GM18517 (cell line): Measurements from ENCODE around the gene MED4.
A peak's percentile ranks its signal among the peaks of the same experiment; 100 is the strongest.
"Not testable (repeated sequence)": the region's sequence is repeated elsewhere in the genome, so short reads cannot be mapped to it uniquely, and the experiment has no call there.

Source experiments
- ATAC-seq: cut with Tn5 transposase; IDR thresholded peaks from one replicate; pipeline ENCODE4 v1.9.1; 2021; ENCODE audit warnings: mild to moderate bottlenecking, moderate library complexity; ENCODE audit not compliant: unreplicated experiment

The MED4 gene

DNA sequence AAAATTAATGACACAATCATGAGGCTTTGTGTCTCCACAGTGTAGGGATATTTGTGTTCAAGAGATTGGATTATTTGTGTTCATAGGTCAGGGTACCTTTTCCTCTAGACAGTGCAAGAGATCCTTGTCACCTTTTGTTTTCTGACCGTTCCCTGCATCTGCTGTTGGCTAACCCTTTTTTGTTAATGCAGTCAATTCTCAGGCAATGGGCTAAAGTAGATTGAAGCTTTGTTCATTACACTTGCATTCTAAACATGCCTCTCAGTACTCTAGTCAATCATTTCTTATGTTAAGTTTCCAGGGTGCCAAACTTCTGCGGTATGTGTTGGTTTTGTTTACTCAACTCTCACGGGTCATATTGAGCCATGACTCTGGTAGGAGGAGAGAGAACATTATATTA, 1.8 kb upstream of the MED4 start:
- no peak for ATAC-seq

DNA sequence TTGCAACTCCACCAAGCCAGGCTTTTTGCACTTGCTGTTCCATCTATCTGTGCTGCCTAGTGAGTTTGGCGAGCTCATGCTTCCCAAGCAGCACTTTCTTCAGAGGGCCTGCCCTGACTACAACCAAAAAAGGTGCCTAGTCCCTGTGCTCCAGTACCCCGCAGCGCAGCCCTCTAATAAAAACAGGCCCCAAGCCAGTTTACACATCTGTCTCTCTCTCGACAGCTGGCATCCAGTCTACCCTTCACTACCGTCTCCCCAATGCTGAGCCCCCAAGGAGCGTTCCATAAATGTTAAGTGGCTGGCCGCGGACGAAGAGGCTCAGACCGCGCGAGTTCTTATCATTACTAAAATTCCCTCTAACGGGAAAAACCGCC, 512 bp downstream of the MED4 start:
- ATAC-seq, result no peak

DNA sequence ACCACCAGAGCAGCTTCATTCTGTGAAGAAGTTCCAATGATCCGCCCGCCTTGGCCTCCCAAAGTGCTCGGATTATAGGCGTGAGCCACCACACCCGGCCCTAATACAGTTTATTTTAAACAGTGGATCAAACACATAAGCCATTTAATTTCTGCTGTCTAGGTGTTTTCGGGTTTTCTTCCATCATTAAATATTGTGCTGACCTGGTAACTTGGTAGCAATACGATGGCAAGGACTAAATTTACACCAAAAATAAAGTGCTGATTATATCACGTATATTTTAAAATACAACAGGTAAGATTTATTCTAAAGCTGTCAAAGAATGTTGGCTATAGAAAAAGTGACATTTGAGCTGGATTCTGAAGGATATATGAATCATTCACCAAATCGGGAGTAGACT, 1.3 kb downstream of the MED4 start:
- ATAC-seq, result no peak

DNA sequence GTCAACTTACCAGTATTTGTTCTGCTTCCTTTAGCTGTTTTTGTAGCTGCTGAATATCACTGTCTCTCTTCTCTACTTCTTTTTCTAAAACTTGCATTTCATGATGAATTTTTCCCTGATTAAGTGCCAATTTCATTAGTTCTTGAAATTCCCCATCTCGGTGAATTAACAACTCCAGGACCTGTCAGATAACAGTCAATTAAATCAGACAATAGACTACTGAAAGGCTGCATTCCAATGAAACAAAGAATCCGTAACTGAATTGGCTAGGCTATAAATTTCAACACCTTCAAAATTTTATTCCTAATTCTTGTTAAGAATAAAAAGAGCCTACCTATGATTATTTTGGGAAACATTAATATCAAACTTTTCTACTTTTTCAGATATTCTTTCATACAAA, 8.6 kb downstream of the MED4 start:
- ATAC-seq, result no peak

DNA sequence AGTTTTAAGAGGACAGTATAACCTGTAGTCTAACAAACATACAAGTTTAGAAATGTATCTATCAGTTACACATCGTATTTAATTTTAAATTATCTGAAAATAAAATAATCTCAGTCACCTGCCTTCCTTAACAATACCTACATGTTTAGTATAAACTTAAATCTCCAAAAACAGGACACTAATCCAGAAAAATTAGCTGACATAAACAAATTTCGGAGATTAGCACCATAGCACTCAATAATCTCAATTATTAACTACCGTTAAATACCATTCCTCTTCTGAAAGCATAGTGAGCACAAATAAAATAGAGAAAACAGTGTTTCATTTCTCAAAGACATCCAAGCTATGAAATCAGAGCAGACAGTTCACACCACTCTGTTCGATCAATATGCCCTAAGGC, 13.2 kb downstream of the MED4 start:
- ATAC-seq, result no peak

DNA sequence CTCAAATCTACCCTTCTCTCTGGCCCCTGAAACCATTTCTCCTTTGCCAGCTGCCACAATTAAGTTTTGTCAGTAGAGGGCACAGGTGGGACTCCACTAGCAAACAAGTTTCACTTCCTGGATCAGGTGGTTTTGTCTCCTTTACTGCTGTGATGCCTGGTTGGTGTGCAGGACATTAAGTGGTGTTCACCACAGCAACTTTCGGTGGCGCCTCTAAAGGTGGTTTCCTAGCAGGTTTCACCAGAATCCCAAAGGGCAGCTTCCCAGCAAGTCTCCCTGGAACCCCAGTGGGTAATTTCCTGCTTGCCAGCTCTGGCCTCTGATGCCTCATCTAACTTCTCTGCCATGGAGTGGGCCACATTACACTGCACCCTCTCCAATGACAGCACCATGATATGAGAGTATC, 16.6 kb downstream of the MED4 start:
- ATAC-seq, result peak; percentile 98

DNA sequence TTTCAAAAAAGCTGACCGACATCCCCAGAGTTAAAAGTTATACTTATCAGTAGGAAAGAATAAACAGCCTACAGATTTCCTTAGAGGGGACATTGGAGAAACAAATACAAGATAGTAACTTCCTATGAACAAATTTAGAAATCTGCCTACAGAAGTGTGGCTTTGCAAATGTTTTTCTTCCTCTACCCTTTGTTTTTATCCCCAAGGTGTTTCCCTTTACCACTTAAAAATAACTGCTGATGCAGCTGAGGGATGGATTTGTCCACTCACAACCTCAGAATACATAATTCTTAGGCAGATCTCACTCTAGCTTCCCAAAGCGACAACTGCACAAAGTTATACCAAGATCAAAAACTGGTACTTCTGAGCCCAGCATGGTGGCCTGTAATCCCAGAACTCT, 20.9 kb downstream of the MED4 start:
- ATAC-seq, result no peak

DNA sequence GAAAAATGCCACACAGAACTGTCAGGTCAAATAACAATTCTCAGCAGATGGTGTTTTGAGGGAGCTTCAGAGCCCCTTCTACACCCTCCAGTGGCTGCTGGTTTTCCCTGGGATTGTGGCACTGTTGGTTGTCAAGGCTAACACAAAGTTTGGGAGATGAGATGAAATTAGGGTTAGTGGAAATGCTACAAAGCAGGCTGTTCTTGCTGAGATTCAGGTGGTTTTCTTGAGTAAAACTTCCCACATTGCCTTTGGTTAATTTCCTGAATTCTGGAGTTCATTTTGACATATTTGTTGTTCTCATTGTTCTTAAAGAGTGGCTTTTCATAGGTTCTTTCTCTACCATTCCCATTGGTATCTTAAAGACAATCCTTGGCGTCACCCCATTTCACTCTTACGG, 22.1 kb downstream of the MED4 start:
- ATAC-seq, result no peak

DNA sequence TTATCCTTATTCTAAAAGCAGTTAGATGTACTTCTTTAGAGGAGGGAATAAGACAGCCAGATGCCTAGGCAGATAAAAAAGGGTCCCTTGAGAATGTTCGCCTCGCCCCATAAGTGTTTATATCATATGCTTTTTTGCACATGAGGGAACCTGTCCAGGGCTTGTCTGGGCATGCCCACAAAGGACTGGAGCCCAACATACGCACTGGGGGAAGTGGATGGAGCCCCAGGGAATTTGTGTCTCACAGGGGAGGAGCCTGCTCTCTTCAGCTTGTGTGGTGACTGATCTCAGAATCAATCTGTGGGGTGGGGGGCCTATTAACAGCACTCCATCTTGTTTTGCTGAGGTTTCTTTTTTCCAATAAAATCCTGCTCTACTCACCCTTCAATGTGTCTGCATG, 22.6 kb downstream of the MED4 start:
- no peak for ATAC-seq

DNA sequence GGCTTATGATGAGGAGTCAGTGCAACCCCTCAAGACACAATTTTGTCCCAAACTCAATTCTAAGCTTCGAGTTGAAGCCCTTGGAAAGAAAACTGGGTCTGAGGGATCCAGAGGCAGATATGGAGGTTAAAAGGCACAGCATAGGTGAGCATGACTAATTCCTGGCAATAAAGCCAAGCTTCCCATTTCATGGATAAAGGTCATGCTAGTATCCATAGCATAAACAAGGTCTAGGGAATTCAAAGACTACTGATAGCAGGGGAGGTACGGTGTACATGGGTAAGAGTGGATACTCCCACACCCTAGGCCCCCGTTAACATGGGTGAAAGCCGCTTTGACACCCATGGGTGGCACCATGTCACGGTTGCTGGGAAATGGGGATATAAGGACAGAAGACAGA, 24.0 kb downstream of the MED4 start:
- no peak for ATAC-seq

DNA sequence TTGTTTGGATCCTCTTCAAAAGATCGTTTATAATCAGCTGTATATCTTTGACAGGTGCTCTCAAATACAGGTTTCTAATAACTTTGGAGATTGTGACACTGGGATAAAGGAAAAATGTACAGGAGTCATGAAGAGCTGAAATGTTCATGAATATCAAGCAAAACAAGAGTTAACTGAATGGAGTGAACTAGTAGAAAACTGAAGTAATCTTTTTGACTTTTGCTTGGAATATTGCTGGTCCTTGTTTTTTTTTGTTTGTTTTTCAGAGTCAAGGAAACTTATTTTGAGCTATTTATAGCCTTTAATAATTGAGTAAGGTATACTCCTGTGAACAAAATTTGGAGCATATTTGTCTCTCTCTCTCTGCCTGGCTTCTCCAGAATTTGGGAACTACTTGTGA, 25.3 kb downstream of the MED4 start:
- ATAC-seq, result no peak

DNA sequence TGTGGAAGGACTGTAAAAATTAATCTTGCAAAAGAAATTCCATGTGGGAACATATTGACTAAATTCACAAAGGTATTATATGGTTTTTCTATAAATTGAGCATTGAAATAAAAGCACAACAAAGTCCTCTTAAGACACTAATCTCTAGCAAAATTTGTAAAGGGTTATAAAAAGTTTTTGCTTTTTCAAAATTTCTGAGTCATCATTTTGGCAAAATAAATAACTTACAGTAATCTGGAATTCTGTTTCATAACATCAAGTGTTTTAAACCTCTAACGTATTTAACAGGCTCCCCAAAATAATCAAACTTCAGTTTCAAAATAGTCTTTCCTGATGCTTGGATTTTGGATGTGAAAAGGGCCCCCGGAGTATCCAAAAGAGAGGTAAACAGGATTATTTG, 26.0 kb downstream of the MED4 start:
- ATAC-seq, result no peak

DNA sequence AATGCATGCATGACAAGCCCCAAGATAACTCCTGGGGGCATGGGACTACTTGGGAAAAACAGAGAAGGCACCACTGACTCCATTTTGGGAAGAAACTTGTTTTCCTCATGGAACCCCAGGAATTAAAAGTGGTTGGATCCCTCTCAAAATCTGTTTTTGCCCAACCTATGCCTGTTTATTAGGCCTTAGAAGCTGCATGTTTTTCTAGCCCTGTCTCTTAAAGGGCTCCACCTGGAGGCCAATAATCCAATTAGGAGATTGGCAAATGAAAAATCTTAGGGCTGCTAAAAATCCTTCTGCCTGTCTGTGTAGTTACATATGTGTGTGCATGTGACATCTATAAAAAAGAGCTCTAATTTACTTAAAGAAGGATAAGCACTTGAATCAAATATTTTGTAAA, 26.9 kb downstream of the MED4 start:
- no peak for ATAC-seq

DNA sequence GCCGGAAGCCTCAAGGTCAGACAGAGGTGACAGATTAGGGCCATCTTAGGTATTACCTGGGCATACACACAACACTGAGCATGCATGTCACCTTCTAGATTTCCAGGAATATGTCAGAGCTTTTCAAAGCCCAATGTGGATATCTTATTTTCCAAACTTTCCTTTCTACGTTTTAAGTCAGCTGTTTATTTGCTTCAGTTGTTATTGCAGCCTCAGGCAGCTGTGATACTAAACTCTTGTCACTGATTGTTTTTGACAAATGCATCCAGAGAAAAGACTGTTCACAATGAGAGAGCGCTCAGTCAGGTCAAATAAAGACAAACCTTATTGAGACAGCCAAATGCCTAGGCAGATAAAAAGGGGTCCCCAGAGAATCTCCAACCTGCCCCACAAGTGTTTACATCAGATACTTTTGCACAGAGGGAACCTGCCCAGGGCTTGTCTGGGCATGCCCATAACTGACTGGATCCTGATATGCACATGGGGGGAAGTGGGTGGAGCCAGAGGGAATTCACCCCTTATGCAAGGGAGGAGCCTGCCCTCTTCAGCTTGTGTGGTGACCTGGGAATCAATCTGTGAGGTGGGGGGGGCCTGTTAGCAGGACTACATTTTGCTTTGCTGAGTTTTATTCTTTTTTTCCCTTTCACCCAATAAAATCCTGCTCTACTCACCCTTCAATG, 28.5 kb downstream of the MED4 start:
- peak; percentile 67 for ATAC-seq

DNA sequence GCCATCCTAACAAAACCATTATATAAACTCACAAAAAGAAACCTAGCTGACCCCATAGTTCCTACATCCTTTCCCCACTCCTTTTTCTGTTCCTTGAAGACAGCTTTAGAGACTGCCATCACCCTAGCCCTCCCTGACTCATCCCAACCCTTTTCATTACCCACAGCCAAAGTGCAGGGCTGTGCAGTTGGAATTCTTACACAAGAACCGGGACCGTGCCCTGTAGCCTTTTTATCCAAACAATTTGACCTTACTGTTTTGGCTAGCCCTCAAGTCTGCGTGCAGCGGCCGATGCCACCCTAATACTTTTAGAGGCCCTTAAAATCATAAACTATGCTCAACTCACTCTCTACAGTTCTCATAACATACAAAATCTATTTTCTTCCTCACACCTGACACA, 35.0 kb downstream of the MED4 start:
- ATAC-seq, result not testable (repeated sequence)

DNA sequence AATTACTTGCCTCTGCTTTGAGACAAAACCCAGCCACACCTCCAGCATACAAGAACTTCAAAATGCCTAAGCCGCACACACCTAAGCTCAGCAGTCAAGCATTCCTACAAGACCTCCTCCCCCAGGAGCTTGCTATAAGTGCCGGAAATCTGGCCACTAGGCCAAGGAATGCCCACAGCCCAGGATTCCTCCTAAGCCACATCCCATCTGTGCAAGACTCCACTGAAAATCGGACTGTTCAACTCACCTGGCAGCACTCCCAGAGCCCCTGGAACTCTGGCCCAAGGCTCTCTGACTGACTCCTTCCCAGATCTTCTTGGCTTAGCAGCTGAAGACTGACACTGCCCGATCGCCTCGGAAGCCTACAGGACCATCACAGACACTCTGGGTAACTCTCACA, 36.4 kb downstream of the MED4 start:
- ATAC-seq, result not testable (repeated sequence)

DNA sequence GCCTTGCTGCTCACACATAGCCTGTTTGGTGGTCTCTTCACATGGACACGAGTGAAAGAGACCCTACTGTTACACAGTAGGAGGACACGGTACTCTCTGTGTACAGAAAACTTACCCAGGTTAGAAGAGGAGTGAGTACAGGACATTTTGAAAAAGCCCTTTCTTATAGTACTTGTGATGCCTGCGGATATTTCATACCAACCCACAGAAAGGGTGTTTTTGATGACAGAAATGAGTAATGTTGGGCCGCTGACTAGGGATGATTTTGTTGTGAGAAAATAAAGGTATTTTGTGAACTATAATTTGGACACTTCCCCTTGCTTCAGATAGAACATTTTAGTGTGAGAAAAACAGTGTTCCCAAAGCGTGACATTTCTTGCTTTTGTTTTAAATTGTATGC, 39.2 kb downstream of the MED4 start:
- ATAC-seq, result no peak

DNA sequence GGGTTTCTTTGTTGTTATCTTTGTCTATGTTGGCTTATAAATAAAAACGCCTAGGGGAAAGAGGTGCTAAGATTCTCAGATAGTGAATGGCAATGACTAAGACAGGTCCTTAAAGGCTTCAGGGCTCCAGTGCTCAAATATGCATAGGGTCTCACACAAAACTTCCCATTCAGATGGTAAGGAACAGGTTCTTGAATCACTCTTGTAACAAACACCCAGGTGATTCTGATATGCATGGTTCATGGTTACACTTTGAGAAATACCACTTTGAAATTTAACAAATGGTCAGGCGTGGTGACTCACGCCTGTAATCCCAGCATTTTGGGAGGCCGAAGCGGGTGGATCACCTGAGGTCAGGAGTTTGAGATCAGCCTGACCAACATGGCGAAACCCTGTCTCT, 40.3 kb downstream of the MED4 start:
- ATAC-seq, result no peak

DNA sequence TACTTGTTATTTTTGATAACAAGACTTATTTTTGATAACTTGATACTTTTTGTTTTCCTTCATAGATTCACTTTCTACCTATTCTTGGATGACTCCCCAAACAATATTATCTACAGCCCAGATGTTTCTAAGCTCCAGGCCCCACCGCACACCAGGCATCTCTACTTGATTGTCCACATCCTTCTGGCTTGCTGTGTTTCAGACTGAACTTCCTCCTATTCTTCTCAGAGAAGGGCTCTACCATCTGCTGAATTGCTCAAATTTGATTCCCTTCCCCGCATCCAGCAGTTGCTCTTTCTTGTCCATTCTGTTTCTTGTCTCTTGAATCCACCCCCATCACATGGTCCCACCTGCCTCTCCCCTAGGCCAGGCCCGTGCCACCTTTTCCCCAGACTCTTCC, 44.4 kb downstream of the MED4 start:
- ATAC-seq, result no peak

DNA sequence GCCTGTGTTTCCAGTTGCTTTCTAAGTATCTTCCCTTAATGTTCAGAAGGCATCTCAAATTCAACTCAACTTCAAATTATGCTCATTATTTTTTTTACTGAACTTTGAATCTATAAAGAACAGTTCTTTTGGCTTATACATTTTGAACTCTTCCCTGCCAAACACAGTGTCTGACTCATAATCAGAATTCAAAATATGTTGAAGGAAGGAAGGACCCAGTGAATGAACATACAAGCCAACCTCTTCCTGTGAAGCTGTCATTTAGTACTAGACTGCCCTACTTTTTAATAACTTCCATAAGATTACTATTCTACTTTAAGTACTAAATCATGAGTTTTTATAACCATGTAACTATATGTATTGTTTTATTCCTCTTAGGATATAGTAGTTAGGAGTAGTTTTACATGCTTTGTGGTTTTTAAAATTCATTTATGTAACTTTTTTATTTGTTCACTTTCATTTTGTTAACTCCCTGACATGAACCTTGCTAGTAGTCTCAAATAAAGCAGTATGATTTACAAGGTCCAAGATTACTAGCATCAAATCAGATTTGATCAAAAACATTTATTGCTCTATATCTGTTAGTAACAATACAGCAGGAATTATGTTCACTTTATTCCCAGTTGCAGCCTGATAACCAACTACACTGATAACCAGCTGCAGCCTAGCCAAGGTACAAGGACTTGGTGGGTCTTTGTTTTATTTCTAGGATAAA, 51.0 kb downstream of the MED4 start:
- no peak for ATAC-seq

DNA sequence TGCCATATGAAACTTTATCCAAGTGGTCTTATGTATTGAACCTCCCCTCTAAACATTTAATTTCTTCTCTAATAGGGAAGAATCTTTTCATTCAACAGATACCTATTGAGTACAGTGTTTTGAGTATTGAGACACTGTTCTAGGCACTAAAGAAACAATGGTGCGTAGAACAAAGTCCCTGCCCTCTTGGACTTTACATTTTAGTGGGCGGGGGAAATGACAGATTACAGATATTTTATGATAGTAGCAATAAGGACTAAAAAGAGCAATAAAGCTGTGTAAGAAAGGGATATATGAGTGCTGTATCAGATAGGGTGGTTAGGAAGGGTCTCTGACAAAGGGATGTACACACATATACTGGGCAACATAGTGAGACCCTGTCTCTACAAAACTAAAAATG, 52.0 kb downstream of the MED4 start:
- no peak for ATAC-seq

DNA sequence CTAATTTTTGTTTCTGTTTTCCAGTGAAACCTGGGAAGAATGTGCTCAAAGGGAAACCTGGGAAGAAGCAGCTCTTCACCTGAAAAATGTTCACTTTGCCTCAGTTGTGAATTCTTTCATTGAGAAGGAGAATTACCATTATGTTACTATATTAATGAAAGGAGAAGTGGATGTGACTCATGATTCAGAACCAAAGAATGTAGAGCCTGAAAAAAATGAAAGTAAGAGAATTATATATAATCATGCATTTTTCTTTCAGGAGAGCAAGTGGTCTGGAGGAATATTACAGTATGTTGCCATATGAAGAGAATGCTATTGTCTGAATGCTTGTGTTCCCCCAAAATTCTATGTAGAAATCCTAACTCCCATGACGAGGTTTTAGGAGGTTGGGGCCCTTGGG, 54.0 kb downstream of the MED4 start:
- ATAC-seq, result no peak

DNA sequence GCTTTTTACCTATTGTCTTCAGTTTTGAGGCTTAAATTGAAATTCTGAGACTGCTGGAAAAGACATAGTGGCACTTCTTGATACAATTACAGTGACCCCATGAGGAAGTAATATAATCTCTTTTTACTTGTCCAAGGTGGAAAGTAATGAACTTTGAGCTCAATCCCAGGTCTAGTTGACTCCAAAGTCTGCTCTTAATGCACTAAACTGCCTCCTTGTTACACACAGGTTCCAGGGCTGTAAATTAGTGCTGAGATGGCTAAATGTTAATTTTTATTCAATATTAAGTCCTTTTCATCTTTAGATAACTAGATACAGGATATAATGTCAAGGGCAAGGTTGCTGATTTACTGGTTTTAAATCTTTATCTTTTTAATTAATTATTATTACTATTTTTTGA, 54.9 kb downstream of the MED4 start:
- ATAC-seq, result no peak
